Stimulated activated CD4-positive, alpha-beta T cell treated with anti-CD3 and anti-CD28 coated beads, Interleukin-1b, Interleukin-23, amount 100 ng/mL, for 1 hour (primary cell): ENCODE results near the gene OR1J2.
"Not testable (repeated sequence)": the region's sequence is repeated elsewhere in the genome, so short reads cannot be mapped to it uniquely, and the experiment has no call there.

Source experiments
- DNase-seq, 2 donors: peaks; one replicate each; pipeline ENCODE4 v3.0.0-alpha.2; 2020; ENCODE audit warnings: low read depth in 2 of 2

Gene OR1J2

GRCh38 chr9:122510502-122510901, at the start of gene OR1J2:
OR1J2 (plus strand) TSS chr9:122510802; CDS start chr9:122510802, 0 bp downstream.
- no peak for DNase-seq

- no peak for DNase-seq
Measured at GRCh38 chr9:122463828-122464632, 46.6 kb upstream of the OR1J2 start.

- peak; percentile 15 to 41 for DNase-seq
Measured at GRCh38 chr9:122464633-122465567, 45.7 kb upstream of the OR1J2 start.

- DNase-seq, result no peak
Measured at GRCh38 chr9:122466456-122466855, 44.1 kb upstream of the OR1J2 start.

- DNase-seq, result no peak
Measured at GRCh38 chr9:122468735-122469134, 41.9 kb upstream of the OR1J2 start.

- DNase-seq, result no peak
Measured at GRCh38 chr9:122474561-122474960, 36.0 kb upstream of the OR1J2 start.

DNA sequence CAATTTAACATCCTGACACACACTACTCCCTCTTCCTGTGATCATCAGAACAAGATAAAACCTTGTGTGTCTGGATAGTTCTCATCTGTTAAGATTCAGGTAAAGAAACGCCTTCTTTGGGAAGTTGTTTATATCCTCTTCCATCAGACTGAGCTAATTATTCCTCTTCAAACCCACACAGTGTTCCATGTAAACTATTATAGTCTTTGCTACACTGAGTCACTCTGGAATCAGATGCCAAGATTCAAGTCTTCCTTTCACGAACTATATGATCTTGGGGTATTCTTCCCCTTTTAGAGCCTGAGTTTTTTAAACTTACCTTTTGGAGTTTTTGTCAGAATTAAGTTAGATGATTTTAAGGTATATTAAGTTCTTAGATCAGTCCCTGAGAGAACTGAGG, 34.9 kb upstream of the OR1J2 start:
- DNase-seq, result no peak

GRCh38 chr9:122477346-122477745, 33.3 kb upstream of the OR1J2 start:
- DNase-seq, result no peak

DNA sequence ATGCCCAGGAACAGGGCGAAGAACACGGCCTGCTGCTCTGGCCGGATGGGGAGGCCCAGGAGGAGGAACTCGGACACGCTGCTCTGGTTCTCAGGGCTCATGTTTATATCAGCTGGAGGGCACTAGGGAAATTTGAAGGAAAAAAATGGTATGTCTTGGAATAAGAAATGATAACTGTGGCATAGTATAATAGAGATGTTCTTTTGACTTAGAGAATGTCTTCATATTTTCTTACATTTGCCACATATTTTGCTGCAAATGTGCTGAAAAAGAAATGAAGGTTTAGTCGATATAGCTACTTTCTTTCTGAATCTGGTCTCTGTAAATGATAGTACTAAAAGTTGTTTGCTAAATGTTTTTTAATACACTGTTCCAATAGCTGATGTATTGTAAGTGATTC, 32.8 kb upstream of the OR1J2 start, which contains the start of gene OR1J1:
OR1J1 (minus strand) TSS at position 101 of the 400 bp plus-strand sequence; CDS start at position 101, 0 bp downstream.
- DNase-seq, result no peak

GRCh38 chr9:122479062-122479461, 31.5 kb upstream of the OR1J2 start:
- DNase-seq, result no peak

- DNase-seq, result no peak
Measured at GRCh38 chr9:122498883-122499288, 11.7 kb upstream of the OR1J2 start.

DNA sequence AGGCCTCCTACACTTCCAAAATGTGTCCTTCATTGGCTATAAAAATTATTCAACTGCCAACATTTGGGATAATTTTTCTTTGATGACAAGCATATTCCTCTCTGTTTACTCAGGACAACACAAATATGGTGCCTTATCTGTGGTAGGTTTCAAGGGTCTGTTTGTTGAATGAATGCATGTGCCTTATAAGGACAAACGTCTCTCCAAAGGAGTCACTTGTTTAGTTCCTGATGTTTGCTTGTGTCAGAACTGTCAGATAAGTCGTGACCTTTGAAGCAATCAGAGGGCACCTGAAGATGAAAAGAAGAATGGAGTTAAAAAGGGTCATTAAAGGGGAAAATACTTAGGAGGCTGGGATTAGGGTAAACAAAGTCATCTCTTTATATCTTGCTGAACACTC, 3.6 kb upstream of the OR1J2 start:
- DNase-seq, result no peak

DNA sequence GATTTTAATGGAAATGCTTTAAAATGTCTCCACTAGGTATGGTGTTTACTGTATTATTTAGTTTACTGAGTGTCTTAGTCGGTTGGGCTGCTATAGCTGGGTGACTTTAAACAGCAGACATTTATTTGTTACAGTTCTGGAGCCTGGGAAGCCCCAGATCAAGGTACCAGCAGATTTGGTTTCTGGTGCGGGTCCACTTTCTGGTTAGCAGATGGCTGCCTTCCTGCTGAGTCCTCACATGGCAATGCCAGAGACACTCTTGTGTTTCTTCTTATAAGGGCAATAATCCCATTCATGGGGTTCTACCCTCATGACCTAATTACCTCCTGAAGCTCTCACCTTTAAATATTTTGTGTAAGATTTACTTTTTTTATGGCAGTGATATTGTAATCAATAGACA, 7.6 kb downstream of the OR1J2 start:
- no peak for DNase-seq

DNA sequence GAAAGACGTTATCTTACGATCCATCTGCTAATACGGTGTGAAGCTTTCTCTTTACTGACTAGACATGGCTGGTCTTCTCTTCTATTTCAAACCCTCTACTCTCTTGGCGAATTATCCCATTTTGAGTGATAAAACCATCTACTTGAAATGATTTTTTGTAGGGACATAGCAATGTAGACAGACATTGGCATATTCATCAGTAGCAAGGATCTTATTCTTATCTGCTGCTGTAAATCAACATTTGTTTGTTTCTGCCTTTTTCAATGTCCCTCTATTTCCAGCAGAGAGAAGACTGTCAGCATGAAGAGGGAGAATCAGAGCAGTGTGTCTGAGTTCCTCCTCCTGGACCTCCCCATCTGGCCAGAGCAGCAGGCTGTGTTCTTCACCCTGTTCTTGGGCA, 8.2 kb downstream of the OR1J2 start, which contains the start of gene OR1J4:
OR1J4 (plus strand) TSS at position 301 of the 400 bp plus-strand sequence; CDS start at position 301, 0 bp downstream.
- no peak for DNase-seq

DNA sequence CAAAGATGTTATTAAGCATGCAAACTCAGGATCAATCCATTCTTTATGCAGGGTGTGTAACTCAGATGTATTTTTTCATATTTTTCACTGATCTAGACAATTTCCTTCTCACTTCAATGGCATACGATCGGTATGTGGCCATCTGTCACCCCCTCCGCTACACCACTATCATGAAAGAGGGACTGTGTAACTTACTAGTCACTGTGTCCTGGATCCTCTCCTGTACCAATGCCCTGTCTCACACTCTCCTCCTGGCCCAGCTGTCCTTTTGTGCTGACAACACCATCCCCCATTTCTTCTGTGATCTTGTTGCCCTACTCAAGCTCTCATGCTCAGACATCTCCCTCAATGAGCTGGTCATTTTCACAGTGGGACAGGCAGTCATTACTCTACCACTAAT, 8.8 kb downstream of the OR1J2 start:
- no peak for DNase-seq

- no peak for DNase-seq
Measured at GRCh38 chr9:122526602-122527001, 16.0 kb downstream of the OR1J2 start.

DNA sequence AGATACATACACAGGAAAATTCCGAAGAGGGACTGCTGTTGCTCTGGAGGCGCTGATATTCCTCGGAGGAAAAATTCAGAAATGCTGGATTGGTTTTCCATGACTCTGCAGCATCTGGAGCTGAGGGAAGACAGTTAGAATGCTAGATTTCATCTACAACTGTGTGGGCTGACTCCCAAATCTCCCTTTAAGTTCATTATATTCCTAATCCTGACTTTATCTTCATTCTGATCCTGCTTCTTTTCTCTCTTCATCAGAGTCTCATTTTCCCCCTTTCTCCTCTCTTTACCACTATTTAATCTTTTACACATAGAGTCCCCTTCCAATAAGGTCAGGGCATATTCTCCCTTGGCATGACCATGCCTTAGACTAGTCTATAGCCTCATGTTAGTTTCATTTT, 16.6 kb downstream of the OR1J2 start, which contains the start of gene OR1N1:
OR1N1 (minus strand) TSS at position 101 of the 400 bp plus-strand sequence; CDS start at position 101, 0 bp downstream.
- no peak for DNase-seq

DNA sequence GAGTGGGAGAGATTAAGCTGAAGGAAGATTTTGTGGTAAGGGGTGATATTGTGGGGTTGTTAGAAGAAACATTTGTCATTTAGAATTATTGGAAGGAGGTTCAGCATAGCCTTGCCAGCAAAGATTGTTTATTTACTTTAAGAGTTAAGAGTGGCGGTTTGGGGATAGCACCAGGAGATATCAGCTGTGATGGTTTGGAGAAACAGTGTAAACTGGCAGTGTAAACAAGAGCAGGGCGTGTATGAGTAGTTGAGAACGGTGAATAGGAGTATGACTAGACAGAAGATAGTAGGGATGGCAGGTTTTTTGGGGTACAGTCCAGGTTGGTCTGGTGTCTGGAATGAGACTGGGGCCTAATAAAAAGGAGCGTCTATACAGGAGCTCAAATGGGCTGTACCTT, 20.6 kb downstream of the OR1J2 start:
- DNase-seq, result not testable (repeated sequence)

- no peak for DNase-seq
Measured at GRCh38 chr9:122536134-122536533, 25.5 kb downstream of the OR1J2 start.

DNA sequence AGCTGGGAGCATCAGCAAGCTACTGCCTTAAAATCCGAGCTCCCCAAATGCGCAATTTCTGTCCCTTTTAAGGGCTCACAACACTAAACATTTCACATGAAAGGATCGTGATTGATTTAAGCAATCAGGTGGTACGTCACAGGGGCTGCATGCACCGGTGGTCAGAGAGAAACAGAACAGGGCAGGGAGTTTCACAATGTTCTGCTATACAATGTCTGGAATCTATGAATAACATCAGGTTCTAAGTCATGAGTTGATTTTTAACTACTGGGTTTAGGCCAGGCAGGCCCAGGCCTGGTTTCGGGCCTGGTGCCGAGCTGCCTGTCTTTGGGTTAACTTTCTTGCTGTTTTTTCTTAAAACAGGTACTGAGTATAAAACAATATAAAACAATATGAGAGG, 26.5 kb downstream of the OR1J2 start:
- not testable (repeated sequence) for DNase-seq

- no peak for DNase-seq
Measured at GRCh38 chr9:122538757-122539156, 28.2 kb downstream of the OR1J2 start.

DNA sequence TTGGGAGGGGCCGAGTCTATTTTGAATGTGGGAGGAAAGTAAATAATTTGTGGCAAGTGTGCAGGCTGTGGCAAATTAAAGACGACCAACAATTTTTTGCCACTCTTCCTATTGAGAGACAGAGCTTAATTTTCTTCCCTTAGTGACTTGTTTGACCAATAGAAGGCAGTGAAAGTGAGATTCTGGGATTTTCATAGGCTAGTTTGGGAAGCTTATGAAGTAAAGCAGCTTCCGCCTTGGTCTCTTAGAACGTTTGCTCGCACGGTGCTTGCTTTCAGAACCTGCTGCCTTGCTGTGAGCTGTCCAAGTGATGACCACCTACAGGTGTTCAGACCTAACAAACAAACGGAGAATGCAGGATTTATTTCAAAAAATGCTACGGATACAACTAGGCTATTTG, 35.6 kb downstream of the OR1J2 start:
- DNase-seq, result no peak
